GM21717 (cell line): ENCODE measurements around the gene DPH6.

Experiments
- ATAC-seq: cut with Tn5 transposase; IDR thresholded peaks from one replicate; pipeline ENCODE4 v1.9.1; 2021; ENCODE audit warnings: mild to moderate bottlenecking, moderate library complexity; ENCODE audit not compliant: unreplicated experiment

Gene DPH6

DNA sequence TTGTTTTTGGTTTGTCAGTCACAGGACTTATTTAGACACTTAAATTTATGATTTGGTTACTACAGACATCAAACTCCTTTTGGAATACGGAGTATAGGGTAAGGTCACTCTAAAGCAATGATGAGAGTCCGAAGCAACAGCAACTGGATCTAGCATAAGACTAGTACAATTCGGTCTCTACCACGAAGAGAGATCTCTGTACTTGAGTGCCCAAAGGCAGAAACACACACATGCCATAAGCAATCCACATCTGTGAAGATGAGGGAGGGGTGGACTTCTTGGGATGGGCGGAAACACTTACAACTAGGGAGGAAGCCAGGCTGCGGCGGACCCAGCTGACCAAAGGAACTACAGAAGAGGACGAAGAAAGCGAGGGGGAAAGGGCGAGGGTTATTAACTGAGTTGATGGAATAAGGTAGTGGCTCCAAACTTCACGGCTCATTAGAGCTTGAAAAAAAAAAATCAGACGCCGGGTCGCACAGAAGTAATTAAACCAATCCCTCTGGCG is 595 bp downstream of the DPH6 start:
- peak; percentile 30 for ATAC-seq

DNA sequence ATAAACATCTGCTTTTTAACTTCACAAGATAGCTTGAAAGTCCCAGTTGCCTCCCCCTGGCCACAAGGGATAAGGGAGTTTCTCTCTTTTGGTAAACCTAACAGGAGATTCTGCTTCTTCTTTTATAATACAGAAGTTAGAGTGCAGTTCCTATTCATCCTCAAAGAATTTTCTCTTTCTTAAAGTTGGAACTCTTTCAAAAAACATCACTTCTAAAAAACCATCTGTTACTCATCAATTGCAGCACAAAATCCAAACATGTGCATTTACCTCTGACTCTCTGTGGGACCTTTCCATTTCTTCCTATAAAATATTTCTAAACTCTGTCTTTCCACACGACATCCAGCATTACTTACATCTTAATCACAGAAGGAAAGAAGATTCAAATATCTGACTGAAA is 5.1 kb downstream of the DPH6 start:
- ATAC-seq = no peak

DNA sequence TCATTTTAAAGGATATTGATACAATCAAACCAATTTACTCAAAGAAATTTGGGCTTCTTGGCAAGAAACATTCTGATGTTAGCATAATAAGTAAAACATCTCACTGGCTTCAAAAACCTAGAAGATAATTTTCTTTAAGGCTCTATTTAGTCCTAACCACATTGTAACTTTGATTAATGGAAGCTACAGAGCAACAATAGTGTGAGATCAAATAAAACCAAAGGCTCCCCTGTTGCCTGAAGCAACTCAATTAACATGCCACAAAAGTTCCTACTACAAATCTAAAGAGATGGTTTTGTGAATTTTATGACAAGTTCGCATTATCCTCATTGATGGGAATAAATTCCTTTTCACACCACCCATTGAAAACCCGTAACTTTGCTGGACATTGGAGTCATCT is 5.9 kb downstream of the DPH6 start:
- ATAC-seq = no peak

DNA sequence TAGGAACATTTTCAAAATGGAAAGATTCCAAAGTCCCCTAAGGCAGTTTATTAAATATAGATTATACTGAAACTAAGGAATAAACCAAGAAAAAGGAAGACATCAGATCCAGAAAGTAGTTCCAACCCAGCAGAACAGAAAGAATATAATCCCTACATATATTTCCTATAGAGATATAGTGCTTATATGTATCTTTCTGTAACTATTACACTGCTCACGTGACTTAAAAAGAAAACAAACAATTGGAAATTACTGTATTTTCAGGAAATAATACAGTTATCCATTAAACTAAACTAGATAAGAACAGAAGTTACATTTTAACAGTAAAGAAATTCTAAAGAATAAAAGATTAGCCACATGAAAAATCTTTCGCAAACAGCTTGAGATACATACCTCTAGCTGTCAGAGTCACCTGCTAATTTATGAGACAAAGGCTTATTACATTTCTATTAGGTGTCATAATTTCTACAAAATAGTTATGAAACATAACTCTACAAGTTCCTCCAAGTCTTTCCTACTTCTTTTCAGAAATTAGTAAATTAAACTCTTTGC is 10.5 kb downstream of the DPH6 start:
- no peak for ATAC-seq

DNA sequence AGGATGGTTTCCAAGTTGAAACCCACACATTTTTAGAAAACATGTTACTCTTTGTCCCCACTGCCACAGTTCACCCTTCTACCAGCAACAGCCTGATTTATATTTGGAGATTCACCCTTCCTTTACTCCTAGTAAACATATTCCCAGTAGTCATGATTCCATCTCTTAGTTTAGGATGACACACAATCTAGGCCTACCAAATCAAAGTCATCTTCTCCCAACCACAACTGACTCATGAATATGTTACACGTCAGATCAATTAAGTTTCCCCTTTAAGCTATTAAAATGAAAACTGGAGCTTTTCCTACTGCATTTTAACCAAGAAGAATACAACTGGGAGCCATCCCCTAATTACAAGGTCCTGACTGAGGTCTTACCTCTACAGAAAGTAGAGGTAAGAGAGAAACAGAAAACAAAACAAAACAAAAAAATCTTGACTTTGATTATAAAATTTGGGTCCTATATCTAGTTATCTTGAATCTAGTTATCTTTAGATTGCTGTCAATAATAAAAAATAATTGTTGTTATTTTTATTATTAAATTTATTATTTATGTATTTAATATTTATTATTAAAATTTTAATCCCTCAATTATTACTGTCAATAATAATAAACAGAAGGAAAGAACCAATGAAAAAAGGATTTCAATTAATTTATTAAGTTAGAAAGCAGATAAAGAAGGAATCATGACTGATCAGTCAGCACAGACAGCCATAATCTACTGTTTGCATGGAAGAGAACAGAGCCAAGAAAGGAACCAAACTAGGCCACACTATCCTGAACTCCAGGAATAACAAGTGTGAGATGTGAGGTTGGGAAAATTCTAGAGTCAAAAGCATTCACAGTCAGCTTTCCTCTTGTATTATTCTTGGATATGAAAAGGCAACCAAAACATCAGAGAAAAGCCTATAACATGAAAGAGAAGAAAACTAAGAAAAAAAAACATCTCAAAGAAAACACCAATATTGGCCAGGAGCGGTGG is 12.5 kb downstream of the DPH6 start:
- ATAC-seq = no peak

DNA sequence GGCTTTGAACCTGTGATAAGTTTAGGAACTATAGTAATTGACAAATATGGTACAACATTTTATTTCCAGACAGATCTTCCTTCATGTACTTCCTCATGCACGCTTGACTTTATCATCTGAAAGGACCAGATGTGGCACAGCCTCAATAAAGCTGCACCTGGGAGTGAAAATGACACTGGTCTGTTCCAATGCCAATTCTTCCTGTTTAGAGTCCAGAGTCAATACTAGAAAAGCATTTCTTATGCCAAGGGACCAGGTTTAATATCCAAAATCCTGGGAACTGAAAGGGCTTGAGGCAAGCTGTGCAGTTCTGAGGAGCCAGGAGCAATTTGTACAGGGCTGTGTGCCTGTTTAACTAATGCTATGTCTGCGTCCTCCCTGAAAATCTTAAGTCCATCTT is 15.3 kb downstream of the DPH6 start:
- ATAC-seq = no peak

DNA sequence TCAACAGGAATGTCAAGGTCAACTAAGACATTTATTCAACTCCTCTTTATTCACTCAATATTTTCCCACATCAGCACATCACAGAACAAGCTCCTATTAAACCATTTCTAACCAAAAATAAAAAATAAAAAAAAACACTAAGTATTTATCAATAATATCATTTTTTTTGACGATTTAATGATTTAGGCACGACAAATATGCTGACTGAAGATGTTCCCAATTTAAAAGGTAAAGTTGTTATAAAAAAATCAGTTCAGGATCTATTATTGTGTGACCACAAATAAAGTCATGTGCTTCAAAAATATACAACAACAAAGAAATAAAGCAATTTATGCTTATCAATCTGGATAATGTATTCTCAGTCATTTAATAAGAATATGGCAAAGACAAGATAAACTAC is 16.2 kb downstream of the DPH6 start:
- ATAC-seq = no peak

DNA sequence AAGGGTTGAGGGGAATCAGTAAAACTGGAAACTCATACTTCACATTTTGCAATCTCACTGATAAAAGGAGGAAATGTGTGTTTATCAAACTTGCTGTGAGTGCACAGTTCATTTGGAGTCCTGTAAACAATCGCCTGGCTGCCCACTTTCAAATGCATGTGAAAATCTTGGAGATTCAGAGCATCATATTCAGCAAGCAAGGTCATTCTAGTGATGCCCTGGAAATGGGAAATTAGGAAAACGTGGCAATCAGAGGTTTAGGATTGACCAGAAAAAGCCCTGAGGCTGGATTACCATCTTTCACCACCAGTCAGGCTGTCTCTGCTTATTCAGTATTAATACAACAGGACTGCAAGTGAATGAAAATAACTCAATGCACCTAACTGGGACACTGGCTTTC is 23.9 kb downstream of the DPH6 start:
- ATAC-seq = no peak

DNA sequence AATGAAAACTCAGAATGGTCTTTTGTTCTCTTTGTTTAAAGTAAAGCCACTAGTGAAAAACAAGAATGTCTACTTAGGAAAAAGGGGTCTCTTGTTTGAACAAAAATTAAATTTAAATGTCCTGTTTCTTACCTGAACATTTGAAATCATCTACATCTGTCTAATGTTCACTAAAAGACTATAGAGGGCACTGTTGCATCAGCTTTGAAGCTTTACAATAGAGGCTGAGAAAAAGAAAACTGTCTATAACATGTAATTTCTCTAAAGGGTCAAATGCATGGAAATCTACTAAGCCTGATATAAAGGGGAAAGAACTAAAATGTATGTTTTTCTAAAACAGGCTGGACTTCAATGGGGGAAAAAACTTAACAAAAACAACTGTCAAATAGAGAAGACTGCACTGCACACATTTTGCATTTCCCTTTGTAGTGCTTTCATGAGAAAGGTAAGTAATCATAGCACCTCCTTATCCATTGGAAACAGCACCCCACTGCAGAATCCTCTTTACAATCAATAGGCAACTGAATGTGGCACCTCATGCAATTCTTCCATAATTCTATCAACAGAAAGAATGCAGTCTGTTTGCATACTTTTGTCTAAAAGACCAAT is 26.3 kb downstream of the DPH6 start:
- no peak for ATAC-seq

DNA sequence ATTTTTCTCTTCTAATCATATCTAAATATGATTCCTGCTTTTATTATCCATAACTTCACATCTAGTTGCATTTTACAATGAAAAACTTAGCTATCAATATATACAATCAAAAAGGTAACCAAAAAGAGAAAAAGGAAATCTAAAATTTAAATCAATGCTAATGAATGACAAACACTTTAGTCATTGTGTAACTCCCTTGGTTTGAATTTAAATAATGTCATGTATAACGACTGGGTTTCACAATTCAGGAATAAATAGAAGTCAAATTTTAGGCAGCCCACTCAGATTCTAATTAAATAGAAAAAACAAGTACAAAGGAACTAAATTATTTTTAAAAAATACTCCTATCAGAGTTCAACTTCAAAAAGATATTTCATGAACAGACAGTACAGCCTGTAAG is 26.9 kb downstream of the DPH6 start:
- ATAC-seq = no peak

DNA sequence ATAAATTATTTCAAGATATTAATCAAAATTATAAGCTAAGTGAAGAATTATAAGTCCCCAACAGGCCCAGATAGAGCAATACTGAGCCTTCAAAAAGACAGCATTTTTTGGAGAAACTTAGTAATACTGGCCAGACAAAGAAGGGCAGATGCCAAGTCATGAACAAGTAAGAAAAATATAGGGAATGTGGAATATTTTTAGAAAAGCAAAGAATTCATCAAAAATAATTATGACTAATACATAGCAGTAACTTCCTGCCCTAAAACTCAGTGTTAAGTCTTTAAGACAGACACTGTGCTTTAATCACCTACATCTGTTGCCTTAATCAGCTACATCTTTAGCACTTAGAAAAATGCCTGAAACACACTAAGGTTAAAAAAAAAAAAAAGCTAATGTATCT is 31.2 kb downstream of the DPH6 start:
- no peak for ATAC-seq

DNA sequence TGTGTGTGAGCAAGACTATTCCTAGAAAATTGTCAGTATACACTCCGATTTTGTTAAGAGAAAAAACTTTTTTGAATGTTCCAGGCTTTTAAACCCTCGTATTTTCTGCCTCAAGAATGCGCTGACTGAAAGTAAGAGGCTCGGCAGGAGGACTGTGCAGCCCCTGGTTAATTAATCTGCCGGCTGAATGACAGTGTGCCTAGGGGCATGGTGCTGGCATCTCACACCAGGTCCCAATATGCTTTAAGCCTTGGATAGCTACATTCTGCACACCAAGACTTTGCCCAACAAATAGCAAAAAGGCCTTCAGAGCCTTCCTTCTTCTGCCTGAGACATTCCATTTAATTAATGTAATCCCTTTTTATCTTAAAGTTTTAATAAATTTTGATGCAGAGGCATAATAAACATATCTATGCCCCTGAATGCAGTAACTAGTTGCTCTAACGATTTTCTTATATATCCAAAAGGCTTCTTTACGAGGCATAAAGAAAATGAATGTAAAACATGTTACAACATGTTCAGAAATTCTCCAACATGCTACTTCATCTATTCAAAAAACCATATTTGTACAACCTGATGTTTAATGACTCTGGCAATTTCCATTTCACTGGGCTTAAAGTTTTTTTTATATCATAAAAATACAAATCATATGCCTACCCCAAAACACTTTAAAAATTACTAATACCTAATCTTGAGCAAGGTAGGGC is 37.9 kb downstream of the DPH6 start:
- no peak for ATAC-seq

DNA sequence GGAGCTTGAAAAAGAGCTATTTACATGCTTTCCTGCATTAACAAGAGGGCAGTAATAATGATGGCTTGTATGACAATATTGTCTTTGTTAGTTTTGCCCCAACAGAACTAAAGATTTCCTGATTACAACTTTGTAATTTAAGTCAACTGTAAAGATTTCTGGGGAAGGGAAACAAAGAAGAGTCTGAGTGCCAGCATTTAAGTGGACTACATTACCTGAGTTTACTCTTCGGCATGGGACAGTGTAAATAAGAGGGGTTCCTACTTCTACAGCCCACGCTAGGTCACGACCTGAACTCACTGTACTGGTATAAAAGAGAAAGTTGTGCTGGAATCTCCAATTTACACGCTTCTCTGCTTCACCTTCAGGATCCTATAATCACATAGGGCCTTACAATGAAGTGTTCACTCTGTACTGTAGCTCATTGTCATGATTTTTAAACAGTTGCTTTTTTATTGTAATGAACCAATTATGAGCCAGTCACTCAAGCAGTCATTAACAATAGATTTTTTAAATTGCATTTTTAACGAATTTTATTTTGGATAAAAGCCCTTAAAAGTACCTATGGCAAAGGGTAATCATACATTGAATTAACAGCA is 39.6 kb downstream of the DPH6 start:
- no peak for ATAC-seq

DNA sequence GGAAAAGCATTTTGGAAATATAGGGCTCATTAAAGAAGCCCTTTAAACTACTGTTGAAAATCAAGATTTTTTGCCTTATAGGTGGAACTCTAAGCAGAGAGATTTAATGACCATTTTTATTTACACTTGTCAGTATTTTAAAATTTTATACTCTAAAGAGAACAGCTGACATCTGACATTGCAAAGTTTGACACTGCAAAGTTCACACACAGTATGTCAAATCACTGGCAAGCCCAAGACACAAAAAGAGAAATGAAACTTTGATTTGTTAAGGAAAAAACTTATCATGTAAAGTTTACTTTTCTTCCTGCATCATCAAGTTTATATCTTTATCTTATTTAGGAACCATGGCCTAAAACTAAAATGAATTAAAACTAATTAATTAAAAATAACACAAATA is 40.2 kb downstream of the DPH6 start:
- no peak for ATAC-seq

DNA sequence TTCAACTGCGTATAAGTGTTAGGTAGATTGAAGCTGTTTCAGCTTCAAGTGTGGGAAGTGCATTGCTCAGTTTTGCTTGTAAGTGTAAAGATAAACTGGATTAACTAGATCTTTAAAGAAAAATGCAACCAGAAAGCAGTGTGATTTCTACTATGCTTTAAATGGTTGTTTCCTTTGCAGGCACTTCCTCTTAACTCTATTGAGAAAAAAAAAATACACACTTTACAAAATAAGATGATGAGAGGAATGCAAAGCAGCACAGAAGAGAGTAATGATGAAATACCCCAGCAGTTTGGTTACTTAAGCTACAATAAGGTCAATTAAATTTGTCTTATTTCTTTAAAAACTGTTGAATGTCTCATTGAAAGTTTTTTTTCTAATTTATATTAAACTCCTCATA is 40.8 kb downstream of the DPH6 start:
- no peak for ATAC-seq

DNA sequence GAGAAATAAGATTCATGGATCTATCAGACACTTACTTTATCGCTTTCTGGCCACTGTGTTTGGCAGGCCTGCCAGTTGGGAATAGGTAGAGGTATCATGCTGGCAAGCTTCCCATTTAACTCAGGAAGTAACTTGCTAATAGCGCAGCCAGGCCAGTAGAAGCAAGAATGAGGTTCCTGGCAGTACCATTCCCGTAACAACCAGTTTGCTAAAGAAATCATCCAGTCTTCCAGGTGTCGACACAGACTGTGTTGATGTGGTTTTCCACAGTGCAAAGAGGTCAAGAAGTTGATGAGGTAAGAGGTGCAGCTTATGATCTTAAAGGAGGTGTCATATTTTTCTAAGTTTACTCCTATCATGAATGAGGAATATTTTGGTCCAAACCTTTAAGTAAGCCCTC is 46.2 kb downstream of the DPH6 start:
- no peak for ATAC-seq

DNA sequence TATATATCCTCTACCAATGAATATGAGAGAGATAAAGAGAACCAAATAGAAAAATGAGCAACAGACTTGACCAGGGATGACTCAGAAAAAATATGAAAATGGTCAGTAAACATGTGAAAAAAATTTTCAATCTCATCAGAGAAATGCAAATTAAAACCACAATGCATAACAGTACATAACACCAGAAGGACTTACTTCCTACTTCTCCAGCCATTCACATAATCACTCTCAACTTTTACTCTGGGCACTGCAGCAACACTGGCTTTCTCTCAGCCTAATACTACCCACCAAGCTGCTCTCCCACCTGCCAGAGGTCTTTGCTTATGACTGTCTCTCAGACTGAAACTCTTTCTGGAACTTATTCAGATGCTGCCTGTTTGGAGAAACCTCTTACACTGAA is 49.4 kb downstream of the DPH6 start:
- peak; percentile 98 for ATAC-seq

DNA sequence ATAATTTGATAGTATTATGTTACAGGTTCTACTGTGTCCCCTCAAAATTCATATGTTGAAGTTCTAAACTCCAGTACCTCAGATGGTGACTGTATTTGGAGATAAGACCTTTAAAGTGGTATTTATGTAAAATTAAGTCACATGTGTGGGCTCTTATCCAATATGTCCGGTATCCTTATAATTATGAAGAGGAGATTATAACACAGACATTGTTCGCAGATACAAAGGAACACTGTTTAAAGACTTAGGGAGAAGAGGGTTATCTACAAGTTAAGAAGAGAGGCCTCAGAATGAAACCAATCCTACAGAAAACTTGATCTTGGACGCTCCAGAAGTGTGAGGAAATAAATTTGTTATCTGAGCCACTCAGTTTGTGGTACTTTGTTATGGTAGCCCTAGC is 50.9 kb downstream of the DPH6 start:
- no peak for ATAC-seq

DNA sequence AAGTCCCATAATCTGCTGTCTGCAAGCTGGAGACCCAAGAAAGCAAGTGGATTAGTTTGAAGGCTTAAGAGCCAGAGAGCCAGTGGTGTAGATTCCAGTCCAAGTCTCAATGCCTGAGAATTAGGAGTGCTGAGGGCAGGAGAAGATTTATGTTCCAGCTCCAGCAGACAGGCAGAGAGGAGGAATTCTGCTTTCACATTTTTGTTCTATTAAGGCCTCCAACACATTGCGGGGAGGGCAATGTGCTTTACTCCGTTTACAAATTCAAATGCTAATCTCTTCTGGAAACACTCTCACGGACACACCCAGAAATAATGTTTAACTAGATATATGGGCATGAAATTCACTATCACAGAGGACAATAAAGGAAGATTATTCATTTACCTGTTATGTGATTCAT is 54.0 kb downstream of the DPH6 start:
- no peak for ATAC-seq

DNA sequence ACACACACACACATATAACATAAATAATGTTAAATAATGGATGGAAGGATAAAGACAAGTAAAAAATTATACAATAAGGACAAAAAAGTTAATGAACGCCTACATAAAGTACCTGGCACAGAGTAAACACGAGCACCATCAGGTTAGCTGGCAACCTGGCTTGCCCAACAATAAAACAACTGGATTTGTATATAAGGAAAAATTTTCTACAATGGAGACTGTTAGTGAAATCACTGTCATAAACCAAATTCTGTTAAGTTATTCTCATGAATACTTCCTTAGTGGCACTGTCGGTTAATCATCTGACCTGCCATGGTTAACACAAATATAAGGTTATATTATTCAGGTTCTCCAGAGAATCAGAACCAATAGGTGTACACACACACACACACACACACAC is 54.8 kb downstream of the DPH6 start:
- ATAC-seq = no peak

DNA sequence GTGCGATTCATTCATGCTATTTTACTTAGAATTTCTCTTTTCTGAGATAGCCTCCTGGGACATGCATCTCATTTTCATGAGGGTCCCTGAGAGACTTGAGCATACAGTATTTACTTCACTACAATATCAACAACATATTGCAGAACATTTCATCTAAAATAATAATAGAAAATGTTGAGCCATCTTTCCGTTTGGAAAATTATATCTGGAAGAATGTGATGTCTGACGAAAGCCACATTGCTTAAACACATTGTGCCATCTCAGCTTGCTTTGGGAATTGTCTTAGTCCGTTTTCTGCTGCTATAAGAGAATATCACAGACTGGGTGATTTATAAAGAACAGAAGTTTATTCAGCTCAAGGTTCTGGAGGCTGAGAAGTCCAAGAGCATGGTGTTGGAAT is 55.5 kb downstream of the DPH6 start:
- ATAC-seq = no peak
